SK-N-SH (cell line): ENCODE measurements around the gene VLDLR. TPM values are rescaled to one million over a fixed set of nuclear protein-coding genes. Genes with fewer than 3 reads are reported as not detected.

Experiments used
- CTCF ChIA-PET: fragments of 300-600, 350-600 bp; formaldehyde crosslinking; extraction: SDS; loops from one replicate; lab custom pipeline; 2021; lab: Yijun Ruan, JAX
- POLR2A ChIA-PET: fragments of 350-600 bp; sonication (Branson Sonifier 250); formaldehyde crosslinking; extraction: SDS; loops from one replicate; lab custom pipeline; 2020; ENCODE audit warnings: antibody characterized with exemption, inconsistent platforms; lab: Yijun Ruan, JAX
- DNase-seq: peaks from one replicate; pipeline ENCODE4 v3.0.0; 2012
- H2AFZ ChIP-seq: fragments of 200-600 bp; sonication (generic); 2 replicates; pipeline ENCODE4 v1.8.1; 2016; ENCODE audit warnings: antibody characterized with exemption, mild to moderate bottlenecking, low read depth
- H3F3A ChIP-seq: fragments of 200-600 bp; sonication (generic); replicated peaks from 2 replicates; pipeline ENCODE3; 2016; ENCODE audit warnings: antibody characterized with exemption, mild to moderate bottlenecking; ENCODE audit not compliant: insufficient read depth
- H3K27ac ChIP-seq, 2 experiments: fragments of 200-500 bp in 1 of 2; fragments of 200-600 bp in 1 of 2; sonication (Bioruptor generic) in 1 of 2; sonication (generic), shearing (Covaris generic) in 1 of 2; 2 replicates each; pipeline versions ENCODE4 v1.5.1 to v1.6.1; 2014 to 2016; ENCODE audit warnings: low read depth in 2 of 2, inconsistent platforms in 1 of 2, low read length in 1 of 2, mild to moderate bottlenecking in 1 of 2, mixed read lengths in 1 of 2
- H3K27me3 ChIP-seq: fragments of 200-600 bp; sonication (generic), shearing (Covaris generic); 2 replicates; pipeline ENCODE4 v1.6.1; 2016; ENCODE audit warnings: mixed run types; ENCODE audit not compliant: insufficient read depth
- H3K36me3 ChIP-seq, 2 experiments: fragments of 200-500 bp in 1 of 2; fragments of 200-600 bp in 1 of 2; sonication (Bioruptor generic) in 1 of 2; sonication (generic) in 1 of 2; replicated peaks in 1 of 2; 2 replicates each; pipeline versions ENCODE3 to v1.5.1; 2014 to 2016; ENCODE audit warnings: low read length in 1 of 2, mild to moderate bottlenecking in 1 of 2; ENCODE audit not compliant: insufficient read depth in 2 of 2, control insufficient read depth in 1 of 2
- H3K4me1 ChIP-seq, 2 experiments: fragments of 200-500 bp in 1 of 2; fragments of 200-600 bp in 1 of 2; sonication (Bioruptor generic) in 1 of 2; sonication (generic), shearing (Covaris generic) in 1 of 2; 2 replicates each; pipeline versions ENCODE4 v1.5.1 to v1.6.1; 2014 to 2016; ENCODE audit warnings: low read depth in 1 of 2, low read length in 1 of 2, mixed run types in 1 of 2; ENCODE audit not compliant: insufficient read depth in 2 of 2, control insufficient read depth in 1 of 2
- H3K4me2 ChIP-seq: fragments of 200-600 bp; sonication (generic), shearing (Covaris generic); 2 replicates; pipeline ENCODE4 v1.6.1; 2017; ENCODE audit warnings: mixed run types
- H3K4me3 ChIP-seq, 2 experiments: fragments of 200-500 bp in 1 of 2; fragments of 200-600 bp in 1 of 2; sonication (Bioruptor generic) in 1 of 2; sonication (generic), shearing (Covaris generic) in 1 of 2; 2 replicates each; pipeline versions ENCODE4 v1.5.1 to v1.8.1; 2014 to 2016; ENCODE audit warnings: low read depth in 2 of 2, inconsistent platforms in 1 of 2, low read length in 1 of 2, mild to moderate bottlenecking in 1 of 2, mixed read lengths in 1 of 2, moderate library complexity in 1 of 2
- H3K79me2 ChIP-seq: fragments of 200-600 bp; sonication (generic); 2 replicates; pipeline ENCODE4 v1.8.1; 2017; ENCODE audit warnings: mild to moderate bottlenecking; ENCODE audit not compliant: insufficient read depth
- H3K9ac ChIP-seq: fragments of 200-600 bp; sonication (generic); 2 replicates; pipeline ENCODE4 v1.6.1; 2017; ENCODE audit warnings: mixed run types
- H3K9me2 ChIP-seq: fragments of 200-600 bp; sonication (generic); 2 replicates; pipeline ENCODE4 v1.6.1; 2017; ENCODE audit warnings: mixed run types
- H3K9me3 ChIP-seq: fragments of 200-600 bp; sonication (generic); 2 replicates; pipeline ENCODE4 v1.6.1; 2017; ENCODE audit warnings: mixed run types, mild to moderate bottlenecking, moderate library complexity
- H4K20me1 ChIP-seq: fragments of 200-600 bp; sonication (generic); 2 replicates; pipeline ENCODE4 v1.6.1; 2017; ENCODE audit warnings: mild to moderate bottlenecking, mixed run types; ENCODE audit not compliant: insufficient read depth
- CHD2 ChIP-seq: fragments of 150-350 bp; IDR thresholded peaks from 2 replicates; pipeline ENCODE4 v1.6.1; 2018; ENCODE audit warnings: low read length; ENCODE audit not compliant: partially characterized antibody
- CTCF ChIP-seq: fragments of 200-600 bp; sonication (generic); IDR thresholded peaks from 2 replicates; pipeline ENCODE4 v1.6.1; 2017; ENCODE audit warnings: antibody characterized with exemption, mild to moderate bottlenecking, moderate library complexity
- ELF1 ChIP-seq: IDR thresholded peaks from 2 replicates; pipeline ENCODE4 v1.4.0; 2012
- FOSL2 ChIP-seq: IDR thresholded peaks from 2 replicates; pipeline ENCODE4 v1.4.0; 2012; ENCODE audit warnings: low read depth, mild to moderate bottlenecking, moderate library complexity, borderline replicate concordance
- FOXJ3 ChIP-seq: sonication (generic); formaldehyde crosslinking; IDR thresholded peaks from 2 replicates; pipeline ENCODE4 v1.5.1; 2020; ENCODE audit warnings: mild to moderate bottlenecking, missing genetic modification reagents
- FOXM1 ChIP-seq: IDR thresholded peaks from 2 replicates; pipeline ENCODE4 v1.4.0; 2012; ENCODE audit warnings: low read depth, mild to moderate bottlenecking
- GATA2 ChIP-seq: sonication (generic); formaldehyde crosslinking; IDR thresholded peaks from 2 replicates; pipeline ENCODE4 v1.5.0; 2020; ENCODE audit warnings: mild to moderate bottlenecking, missing genetic modification reagents
- JUND ChIP-seq: IDR thresholded peaks from 2 replicates; pipeline ENCODE4 v1.4.0; 2012
- MAX ChIP-seq: IDR thresholded peaks from 2 replicates; pipeline ENCODE4 v1.4.0; 2012; ENCODE audit warnings: low read depth
- MEF2A ChIP-seq: IDR thresholded peaks from 2 replicates; pipeline ENCODE4 v1.4.0; 2012; ENCODE audit warnings: low read depth, borderline replicate concordance
- MXI1 ChIP-seq: IDR thresholded peaks from 2 replicates; pipeline ENCODE4 v1.6.1; 2012; ENCODE audit warnings: mild to moderate bottlenecking, low read depth, low read length, improper control_type of control experiment
- POLR2AphosphoS5 ChIP-seq: IDR thresholded peaks from 2 replicates; pipeline ENCODE4 v1.6.1; 2012; ENCODE audit warnings: low read depth, low read length
- RCOR1 ChIP-seq: fragments of 150-350 bp; IDR thresholded peaks from 2 replicates; pipeline ENCODE4 v1.6.1; 2017; ENCODE audit warnings: antibody characterized with exemption, low read length
- RFX5 ChIP-seq: IDR thresholded peaks from 2 replicates; pipeline ENCODE4 v1.6.1; 2012; ENCODE audit warnings: mild to moderate bottlenecking, improper control_type of control experiment, low read length
- SIN3A ChIP-seq: IDR thresholded peaks from 2 replicates; pipeline ENCODE4 v1.6.1; 2012; ENCODE audit warnings: low read depth, mild to moderate bottlenecking, low read length, moderate library complexity, borderline replicate concordance
- SMC3 ChIP-seq: IDR thresholded peaks from 2 replicates; pipeline ENCODE4 v1.6.1; 2012; ENCODE audit warnings: low read depth, low read length, improper control_type of control experiment
- TAF1 ChIP-seq: IDR thresholded peaks from 2 replicates; pipeline ENCODE4 v1.6.1; 2012; ENCODE audit warnings: low read depth, mild to moderate bottlenecking, low read length, moderate library complexity, borderline replicate concordance
- TCF12 ChIP-seq: IDR thresholded peaks from 2 replicates; pipeline ENCODE4 v1.4.0; 2012
- TEAD4 ChIP-seq: IDR thresholded peaks from 2 replicates; pipeline ENCODE4 v1.4.0; 2012; ENCODE audit warnings: mild to moderate bottlenecking, borderline replicate concordance; ENCODE audit not compliant: insufficient read depth
- WGBS: methylation state at CpG from one replicate; pipeline ENCODE4 v1.1.6; 2017; ENCODE audit warnings: low lambda C conversion rate; 5-methylcytosine and 5-hydroxymethylcytosine counted together
- polyA plus RNA-seq, 3 experiments: library from polyadenylated mRNA; depleted of rRNA; stranded (reverse); fragments of >200 nt; gene quantifications; 2 replicates each; pipeline ENCODE4 v1.2.3, GENCODE V29; 2012
- TF ChIP-seq, protein P1 (sequence below): fragments of 150-350 bp; IDR thresholded peaks from 2 replicates; pipeline ENCODE4 v1.6.1; 2017; ENCODE audit warnings: antibody characterized with exemption, low read length, low read depth, borderline replicate concordance
- TF ChIP-seq, protein P2 (sequence below): IDR thresholded peaks from 2 replicates; pipeline ENCODE4 v1.4.0; 2012; ENCODE audit warnings: low read depth, borderline replicate concordance

Gene VLDLR
- polyA plus RNA-seq, 1 of the 3 experiments (the other 2 are of a cell fraction) = 9.2 TPM

GRCh38 chr9:2615497-2615896 is 6.1 kb upstream of the VLDLR start:
- CTCF ChIA-PET = no interaction called here

GRCh38 chr9:2616692-2617377 is 4.8 kb upstream of the VLDLR start:
- no peaks in the 10 kb centered on the region for H3K27me3 ChIP-seq
- no peaks in the 10 kb centered on the region for H3K36me3 ChIP-seq
- peaks cover 0 to 4% of the 10 kb centered on the region in 2 experiments; a peak in 1 of 4 replicates for H3K4me1 ChIP-seq
- H3F3A ChIP-seq = no peaks in the 10 kb centered on the region
- H2AFZ ChIP-seq = no peak overlapping the region
- WGBS = 86% methylated on average over 4 of the region's 4 CpGs
- DNase-seq = no peak
- no peaks in the 10 kb centered on the region for H3K9me2 ChIP-seq
- H4K20me1 ChIP-seq = no peaks in the 10 kb centered on the region
- CTCF ChIA-PET = no interaction called here
- no peaks in the 10 kb centered on the region for H3K79me2 ChIP-seq
- TF ChIP-seq, protein P1, sequence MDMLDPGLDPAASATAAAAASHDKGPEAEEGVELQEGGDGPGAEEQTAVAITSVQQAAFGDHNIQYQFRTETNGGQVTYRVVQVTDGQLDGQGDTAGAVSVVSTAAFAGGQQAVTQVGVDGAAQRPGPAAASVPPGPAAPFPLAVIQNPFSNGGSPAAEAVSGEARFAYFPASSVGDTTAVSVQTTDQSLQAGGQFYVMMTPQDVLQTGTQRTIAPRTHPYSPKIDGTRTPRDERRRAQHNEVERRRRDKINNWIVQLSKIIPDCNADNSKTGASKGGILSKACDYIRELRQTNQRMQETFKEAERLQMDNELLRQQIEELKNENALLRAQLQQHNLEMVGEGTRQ = no peak
- TF ChIP-seq SMC3 (no peak), FOXJ3 (CRISPR knock-in tag) (no peak), TAF1 (no peak), FOSL2 (no peak), POLR2AphosphoS5 (no peak), CHD2 (no peak), FOXM1 (no peak), RFX5 (no peak), ELF1 (no peak)
- TF ChIP-seq, protein P2, sequence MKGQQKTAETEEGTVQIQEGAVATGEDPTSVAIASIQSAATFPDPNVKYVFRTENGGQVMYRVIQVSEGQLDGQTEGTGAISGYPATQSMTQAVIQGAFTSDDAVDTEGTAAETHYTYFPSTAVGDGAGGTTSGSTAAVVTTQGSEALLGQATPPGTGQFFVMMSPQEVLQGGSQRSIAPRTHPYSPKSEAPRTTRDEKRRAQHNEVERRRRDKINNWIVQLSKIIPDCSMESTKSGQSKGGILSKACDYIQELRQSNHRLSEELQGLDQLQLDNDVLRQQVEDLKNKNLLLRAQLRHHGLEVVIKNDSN = no peak
- TF ChIP-seq, all 33 proteins: peak for 0
- no peaks in the 10 kb centered on the region for H3K9me3 ChIP-seq
- H3K27ac ChIP-seq = no peak overlapping the region
- H3K9ac ChIP-seq = no peak overlapping the region
- H3K4me2 ChIP-seq = no peak overlapping the region
- POLR2A ChIA-PET = no interaction called here
- H3K4me3 ChIP-seq = no peak overlapping the region

More at GRCh38 chr9:2615497-2615896, 6.1 kb upstream of the VLDLR start:
- TF ChIP-seq TEAD4 = no peak
- no peak for TF ChIP-seq JUND
- TF ChIP-seq TAF1 = no peak
- no peak for TF ChIP-seq MAX
- no peak for TF ChIP-seq GATA2
- TF ChIP-seq MEF2A = no peak
- no peak for TF ChIP-seq RCOR1
- TF ChIP-seq CTCF = no peak
- TF ChIP-seq, protein P1 = no peak
- TF ChIP-seq TCF12 = no peak
- no peak for TF ChIP-seq MXI1
- no peak for TF ChIP-seq FOXM1
- TF ChIP-seq SIN3A = no peak
- TF ChIP-seq CHD2 = no peak
- H2AFZ ChIP-seq = no peak overlapping the region
- no peak for DNase-seq
- no peaks in the 10 kb centered on the region; a peak in 1 of 4 replicates for H3K4me1 ChIP-seq
- H3K9ac ChIP-seq = no peak overlapping the region
- no peak overlapping the region for H3K27ac ChIP-seq
- no peak overlapping the region for H3K4me3 ChIP-seq
- no peaks in the 10 kb centered on the region for H3F3A ChIP-seq
- H3K9me2 ChIP-seq = no peaks in the 10 kb centered on the region
- H3K9me3 ChIP-seq = no peaks in the 10 kb centered on the region
- H3K79me2 ChIP-seq = no peaks in the 10 kb centered on the region
- POLR2A ChIA-PET = no interaction called here
- H3K27me3 ChIP-seq = no peaks in the 10 kb centered on the region
- H3K4me2 ChIP-seq = no peak overlapping the region
- WGBS = 77% methylated on average over 7 of the region's 7 CpGs
- H4K20me1 ChIP-seq = no peaks in the 10 kb centered on the region
- no peaks in the 10 kb centered on the region for H3K36me3 ChIP-seq
